IMR-90 (cell line): ENCODE data around the gene C14orf180. TPM values are rescaled to one million over a fixed set of nuclear protein-coding genes. Genes with fewer than 3 reads are reported as not detected.

Experiments
- ATAC-seq: fragments of 200-7000 bp; cut with Tn5 transposase; 2 replicates; pipeline ENCODE4 v1.9.1; 2020; ENCODE audit warnings: low read depth, mild to moderate bottlenecking, moderate library complexity
- BruUV-seq: library from RNA; stranded (reverse); fragments of 400-500 nt; replicated peaks from 2 replicates; lab custom pipeline; 2021; lab: Mats Ljungman, UMichigan
- CTCF ChIA-PET: fragments of 300-600 bp; formaldehyde crosslinking; extraction: SDS; loops from one replicate; lab custom pipeline; 2021; ENCODE audit warnings: antibody characterized with exemption; lab: Yijun Ruan, JAX
- POLR2A ChIA-PET: fragments of 300-600 bp; sonication (Branson Sonifier 250); formaldehyde crosslinking; loops from one replicate; lab custom pipeline; 2022; ENCODE audit warnings: antibody characterized with exemption; ENCODE audit not compliant: unreplicated experiment; lab: Charles Lee
- DNase-seq: peaks from one replicate; pipeline ENCODE4 v3.0.0; 2013
- H2AFZ ChIP-seq: replicated peaks from 2 replicates; pipeline ENCODE3; 2013; ENCODE audit warnings: low read length, mild to moderate bottlenecking; ENCODE audit not compliant: poor library complexity
- H2AK5ac ChIP-seq: 2 replicates; pipeline ENCODE4 v1.6.1; 2013; ENCODE audit warnings: low read depth, low read length, inconsistent platforms
- H2AK9ac ChIP-seq: replicated peaks from 2 replicates; pipeline ENCODE3; 2013; ENCODE audit warnings: mild to moderate bottlenecking, low read depth, low read length, moderate library complexity; ENCODE audit not compliant: poor library complexity
- H2BK120ac ChIP-seq: 2 replicates; pipeline ENCODE4 v1.6.1; 2013; ENCODE audit warnings: low read depth, low read length, inconsistent platforms
- H2BK15ac ChIP-seq: 3 replicates; pipeline ENCODE4 v1.6.1; 2013; ENCODE audit warnings: low read depth, low read length, inconsistent platforms
- H2BK20ac ChIP-seq: 2 replicates; pipeline ENCODE4 v1.6.1; 2013; ENCODE audit warnings: low read depth, mild to moderate bottlenecking, inconsistent platforms, low read length, moderate library complexity
- H2BK5ac ChIP-seq: 2 replicates; pipeline ENCODE4 v1.6.1; 2013; ENCODE audit warnings: mild to moderate bottlenecking, low read depth, low read length, inconsistent platforms; ENCODE audit not compliant: poor library complexity, severe bottlenecking
- H3K14ac ChIP-seq: replicated peaks from 2 replicates; pipeline ENCODE4 v1.6.1; 2013; ENCODE audit warnings: low read depth, low read length, inconsistent platforms
- H3K18ac ChIP-seq: 2 replicates; pipeline ENCODE4 v1.6.1; 2013; ENCODE audit warnings: low read depth, low read length, control low read depth
- H3K23ac ChIP-seq: 2 replicates; pipeline ENCODE4 v1.6.1; 2013; ENCODE audit warnings: low read depth, low read length, inconsistent platforms
- H3K27ac ChIP-seq: 2 replicates; pipeline ENCODE4 v1.5.1; 2013; ENCODE audit warnings: mild to moderate bottlenecking, control low read depth, low read length; ENCODE audit not compliant: insufficient read depth
- H3K27me3 ChIP-seq: 2 replicates; pipeline ENCODE4 v1.6.1; 2013; ENCODE audit warnings: low read length; ENCODE audit not compliant: control insufficient read depth, insufficient read depth
- H3K36me3 ChIP-seq: 2 replicates; pipeline ENCODE4 v1.6.1; 2013; ENCODE audit warnings: low read length, mixed read lengths; ENCODE audit not compliant: control insufficient read depth, insufficient read depth
- H3K4ac ChIP-seq: 2 replicates; pipeline ENCODE4 v1.6.1; 2013; ENCODE audit warnings: low read depth, low read length, inconsistent platforms
- H3K4me1 ChIP-seq: 2 replicates; pipeline ENCODE4 v1.6.1; 2013; ENCODE audit warnings: low read length, mixed read lengths; ENCODE audit not compliant: control insufficient read depth, insufficient read depth
- H3K4me2 ChIP-seq: 2 replicates; pipeline ENCODE4 v1.6.1; 2013; ENCODE audit warnings: low read depth, mild to moderate bottlenecking, control low read depth, low read length, moderate library complexity
- H3K4me3 ChIP-seq: 2 replicates; pipeline ENCODE4 v1.5.1; 2013; ENCODE audit warnings: low read depth, mild to moderate bottlenecking, control low read depth, low read length, moderate library complexity; ENCODE audit not compliant: insufficient read depth
- H3K56ac ChIP-seq: 2 replicates; pipeline ENCODE4 v1.6.1; 2013; ENCODE audit warnings: low read length, inconsistent platforms; ENCODE audit not compliant: insufficient read depth; ENCODE audit errors: extremely low read depth
- H3K79me1 ChIP-seq, 2 experiments: 2 replicates each; pipeline ENCODE4 v1.6.1; 2013; ENCODE audit warnings: low read length in 2 of 2, inconsistent platforms in 1 of 2, low read depth in 1 of 2
- H3K9ac ChIP-seq: 2 replicates; pipeline ENCODE4 v1.6.1; 2013; ENCODE audit warnings: low read depth, low read length, control low read depth
- H3K9me1 ChIP-seq: 2 replicates; pipeline ENCODE4 v1.6.1; 2013; ENCODE audit warnings: low read length, inconsistent platforms; ENCODE audit not compliant: insufficient read depth
- H3K9me3 ChIP-seq: 2 replicates; pipeline ENCODE4 v1.6.1; 2013; ENCODE audit warnings: low read length; ENCODE audit not compliant: control insufficient read depth, insufficient read depth
- H4K20me1 ChIP-seq: 2 replicates; pipeline ENCODE4 v1.6.1; 2013; ENCODE audit warnings: low read length, inconsistent platforms; ENCODE audit not compliant: insufficient read depth
- H4K5ac ChIP-seq: 2 replicates; pipeline ENCODE4 v1.6.1; 2013; ENCODE audit warnings: mild to moderate bottlenecking, low read depth, low read length, control low read depth
- H4K8ac ChIP-seq, 2 experiments: 2 replicates each; pipeline ENCODE4 v1.6.1; 2013; ENCODE audit warnings: low read depth in 2 of 2, low read length in 2 of 2, control low read depth in 1 of 2, inconsistent platforms in 1 of 2
- H4K91ac ChIP-seq: 2 replicates; pipeline ENCODE4 v1.6.1; 2013; ENCODE audit warnings: low read depth, low read length, inconsistent platforms; ENCODE audit not compliant: insufficient read depth
- CEBPB ChIP-seq: IDR thresholded peaks from 2 replicates; pipeline ENCODE4 v1.6.1; 2012; ENCODE audit warnings: low read depth, low read length, improper control_type of control experiment
- CHD1 ChIP-seq: IDR thresholded peaks from 2 replicates; pipeline ENCODE4 v1.6.1; 2012; ENCODE audit warnings: low read depth, low read length, improper control_type of control experiment
- FOS ChIP-seq: fragments of 150-350 bp; IDR thresholded peaks from 2 replicates; pipeline ENCODE4 v1.6.1; 2016; ENCODE audit warnings: low read depth, low read length
- MAFK ChIP-seq: IDR thresholded peaks from 2 replicates; pipeline ENCODE4 v1.6.1; 2012; ENCODE audit warnings: low read depth, low read length, improper control_type of control experiment
- WGBS, 2 experiments: methylation state at CpG; one replicate each; pipeline versions ENCODE4 v1.1.5 to v1.1.7; 2013; ENCODE audit warnings: missing lambda C conversion rate in 2 of 2; ENCODE audit not compliant: insufficient read length in 1 of 2; ENCODE audit errors: extremely low coverage in 2 of 2; 5-methylcytosine and 5-hydroxymethylcytosine counted together
- dilution Hi-C: fragments of 300-500 bp; cut with HindIII; formaldehyde crosslinking; loops from one replicate; pipeline ENCODE4 v1.14.3; 2018; ENCODE audit warnings: low sequenced_read_pairs; ENCODE audit not compliant: unreplicated experiment
- in situ Hi-C: fragments of 300-500 bp; cut with MboI; formaldehyde crosslinking; loops from 3 replicates; pipeline ENCODE4 v1.14.3; 2019; ENCODE audit warnings: low sequenced_read_pairs, inconsistent platforms, mixed read lengths
- intact Hi-C: fragments of 100-400 bp; cut with micrococcal nuclease; formaldehyde crosslinking; loops from 2 replicates; pipeline ENCODE4 v1.10.0; 2022
- polyA plus RNA-seq, 3 experiments: library from polyadenylated mRNA; depleted of rRNA; stranded (reverse); fragments of >200 nt; gene quantifications; 2 replicates each; pipeline ENCODE4 v1.2.3, GENCODE V29; 2012; ENCODE audit warnings: low replicate concordance in 1 of 3
- total RNA-seq: library from RNA; depleted of rRNA; stranded (reverse); fragments of >200 nt; gene quantifications from 2 replicates; pipeline ENCODE4 v1.2.3, GENCODE V29; 2012
- TF ChIP-seq, protein P1 (sequence below): fragments of 150-350 bp; IDR thresholded peaks from 2 replicates; pipeline ENCODE4 v1.6.1; 2016; ENCODE audit warnings: low read depth, mild to moderate bottlenecking, low read length, moderate library complexity, borderline replicate concordance

The C14orf180 gene
- total and polyA plus RNA-seq, 2 of the 4 experiments (the other 2 are of a cell fraction), result not detected

DNA sequence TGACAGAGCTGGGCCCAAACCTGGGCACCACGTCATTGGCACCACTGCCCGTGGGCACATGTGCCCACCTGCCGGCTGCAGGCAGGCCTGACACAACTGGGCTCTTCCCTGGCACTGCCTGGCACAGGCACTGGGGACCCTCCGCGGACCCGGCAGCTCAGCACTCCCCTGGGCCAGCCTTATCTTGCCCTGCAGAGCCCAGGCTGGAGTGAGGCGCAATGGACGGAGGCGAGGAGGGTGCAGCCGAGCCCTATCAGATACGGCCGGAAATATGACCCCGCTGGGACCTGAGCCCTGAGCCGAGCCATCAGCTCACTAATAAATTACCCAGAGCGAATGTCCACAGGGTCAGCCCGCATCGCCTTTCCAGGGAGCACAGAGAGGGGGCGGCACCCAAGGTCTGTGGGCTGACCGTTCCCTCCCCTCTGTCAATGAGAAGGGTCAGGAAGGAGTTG, 1.7 kb upstream of the C14orf180 start:
- no peak overlapping the region for H3K4ac ChIP-seq
- H2BK15ac ChIP-seq, result no peak overlapping the region
- H4K91ac ChIP-seq, result no peak overlapping the region
- H4K8ac ChIP-seq, result no peak overlapping the region
- no peaks in the 10 kb centered on the region for H4K20me1 ChIP-seq
- H3K4me3 ChIP-seq, result no peak overlapping the region
- H3K56ac ChIP-seq, result no peak overlapping the region
- 59% methylated on average over 9 of the region's 19 CpGs; no CpG with 5 or more reads in 1 of the 2 experiments for WGBS, 2 experiments
- no TSS peak for BruUV-seq
- ATAC-seq (no peak), DNase-seq (no peak)
- no peaks in the 10 kb centered on the region for H3K4me1 ChIP-seq
- no peak overlapping the region for H2BK20ac ChIP-seq
- in situ Hi-C loops (no loop called here), dilution Hi-C loops (no loop called here), intact Hi-C loops (no loop called here)
- TF ChIP-seq FOS (no peak), MAFK (no peak), CHD1 (no peak), CEBPB (no peak)
- TF ChIP-seq, protein P1, sequence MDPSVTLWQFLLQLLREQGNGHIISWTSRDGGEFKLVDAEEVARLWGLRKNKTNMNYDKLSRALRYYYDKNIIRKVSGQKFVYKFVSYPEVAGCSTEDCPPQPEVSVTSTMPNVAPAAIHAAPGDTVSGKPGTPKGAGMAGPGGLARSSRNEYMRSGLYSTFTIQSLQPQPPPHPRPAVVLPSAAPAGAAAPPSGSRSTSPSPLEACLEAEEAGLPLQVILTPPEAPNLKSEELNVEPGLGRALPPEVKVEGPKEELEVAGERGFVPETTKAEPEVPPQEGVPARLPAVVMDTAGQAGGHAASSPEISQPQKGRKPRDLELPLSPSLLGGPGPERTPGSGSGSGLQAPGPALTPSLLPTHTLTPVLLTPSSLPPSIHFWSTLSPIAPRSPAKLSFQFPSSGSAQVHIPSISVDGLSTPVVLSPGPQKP, result no peak
- peaks cover 15% of the 10 kb centered on the region; the same call in 1 of the 2 replicates for H3K27me3 ChIP-seq
- no peaks in the 10 kb centered on the region for H3K9me3 ChIP-seq
- no peak overlapping the region for H2BK5ac ChIP-seq
- no peak overlapping the region for H2AK9ac ChIP-seq
- H3K23ac ChIP-seq, result no peak overlapping the region
- H2AK5ac ChIP-seq, result no peak overlapping the region
- H3K36me3 ChIP-seq, result no peaks in the 10 kb centered on the region
- H3K9me1 ChIP-seq, result no peaks in the 10 kb centered on the region
- H3K9ac ChIP-seq, result no peak overlapping the region
- H3K4me2 ChIP-seq, result no peak overlapping the region
- ChIA-PET POLR2A (no interaction called here), CTCF (no interaction called here)
- H3K18ac ChIP-seq, result no peak overlapping the region
- H2AFZ ChIP-seq, result no peak overlapping the region
- no peaks in the 10 kb centered on the region for H3K79me1 ChIP-seq
- H3K27ac ChIP-seq, result no peak overlapping the region
- H4K5ac ChIP-seq, result no peak overlapping the region
- no peak overlapping the region for H3K14ac ChIP-seq
- H2BK120ac ChIP-seq, result no peak overlapping the region
